Panc1 (cell line): Measurements from ENCODE around the gene CTXND2.

Source experiments
- CTCF ChIP-seq: fragments of 450-650 bp; IDR thresholded peaks from 2 replicates; pipeline ENCODE4 v1.5.1; 2017; ENCODE audit warnings: mild to moderate bottlenecking
- POLR2AphosphoS5 ChIP-seq: IDR thresholded peaks from 2 replicates; pipeline ENCODE4 v1.6.1; 2012; ENCODE audit warnings: mild to moderate bottlenecking, low read depth, low read length, moderate library complexity
- SIN3A ChIP-seq: IDR thresholded peaks from 2 replicates; pipeline ENCODE4 v1.6.1; 2012; ENCODE audit warnings: low read depth, mild to moderate bottlenecking, low read length, moderate library complexity, borderline replicate concordance; ENCODE audit not compliant: insufficient read depth
- TCF7L2 ChIP-seq: IDR thresholded peaks from 2 replicates; pipeline ENCODE4 v1.6.1; 2011; ENCODE audit warnings: mild to moderate bottlenecking, low read depth, low read length, inconsistent platforms

GRCh38 chr1:150843474-150843873 lies 43.5 kb upstream of the CTXND2 start:
- TF ChIP-seq CTCF = no peak
- TF ChIP-seq POLR2AphosphoS5 = no peak
- TF ChIP-seq TCF7L2 = no peak
- no peak for TF ChIP-seq SIN3A
